SK-N-MC (cell line): ENCODE data around the gene ZC2HC1B.

Experiments used
- EZH2 ChIP-seq: fragments of 200-600 bp; sonication (generic); IDR thresholded peaks from one replicate; pipeline ENCODE4 v1.6.1; 2017; ENCODE audit warnings: antibody characterized with exemption
- FOXP2 ChIP-seq: optimal IDR thresholded peaks from 2 replicates; pipeline ENCODE3; 2011; ENCODE audit warnings: mild to moderate bottlenecking, moderate library complexity; ENCODE audit not compliant: insufficient read depth; ENCODE audit errors: extremely low read length, control extremely low read depth
- POLR2AphosphoS5 ChIP-seq: IDR thresholded peaks from 2 replicates; pipeline ENCODE4 v1.6.1; 2012; ENCODE audit warnings: mild to moderate bottlenecking, low read depth, low read length, borderline replicate concordance

DNA sequence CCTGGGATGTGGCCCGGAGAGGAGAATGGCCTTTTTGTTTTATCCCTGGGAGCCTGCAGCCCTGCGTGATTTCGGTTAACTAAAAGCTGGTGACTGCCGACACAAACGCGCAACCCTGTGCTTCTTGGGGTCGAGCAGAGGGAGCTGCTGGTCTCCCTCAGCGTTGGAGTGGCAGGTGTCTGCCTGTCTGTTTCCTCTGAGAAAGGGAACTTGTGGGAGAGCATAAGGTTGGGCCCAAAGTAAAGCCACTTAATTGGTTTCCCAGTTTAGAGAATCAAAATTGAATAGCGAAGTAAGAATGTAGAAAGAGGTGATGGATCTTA, 20.6 kb upstream of the ZC2HC1B start:
- TF ChIP-seq POLR2AphosphoS5 (no peak), EZH2 (no peak), FOXP2 (no peak)
